Putamen (tissue), 1 donor: ENCODE measurements around the gene VTI1A.

Experiments
- DNase-seq: peaks from one replicate; pipeline ENCODE4 v3.0.0-alpha.2; 2016; ENCODE audit warnings: low spot score

VTI1A gene

GRCh38 chr10:112758961-112759360 lies 311.9 kb downstream of the VTI1A start:
- DNase-seq: no peak

- DNase-seq: no peak
These were observed 312.5 kb downstream of the VTI1A start for GRCh38 chr10:112759496-112759895.

GRCh38 chr10:112761256-112761655 lies 314.2 kb downstream of the VTI1A start:
- DNase-seq: no peak

GRCh38 chr10:112763916-112764520 lies 317.0 kb downstream of the VTI1A start:
- DNase-seq: no peak

- no peak for DNase-seq
These were observed 318.8 kb downstream of the VTI1A start for GRCh38 chr10:112765717-112766235.

GRCh38 chr10:112766636-112767035 lies 319.6 kb downstream of the VTI1A start:
- no peak for DNase-seq

- DNase-seq: no peak
These were observed 320.1 kb downstream of the VTI1A start for GRCh38 chr10:112767156-112767555.

GRCh38 chr10:112768121-112768520 lies 321.1 kb downstream of the VTI1A start:
- peak; percentile 16 for DNase-seq

GRCh38 chr10:112769081-112769480 lies 322.1 kb downstream of the VTI1A start:
- no peak for DNase-seq

GRCh38 chr10:112769611-112770370 lies 322.8 kb downstream of the VTI1A start:
- DNase-seq: no peak

- DNase-seq: no peak
These were observed 324.7 kb downstream of the VTI1A start for GRCh38 chr10:112771733-112772132.

- no peak for DNase-seq
These were observed 326.8 kb downstream of the VTI1A start for GRCh38 chr10:112773783-112774182.

- no peak for DNase-seq
These were observed 327.2 kb downstream of the VTI1A start for GRCh38 chr10:112774210-112774609.

GRCh38 chr10:112774798-112775197 lies 327.8 kb downstream of the VTI1A start:
- DNase-seq: peak; percentile 23

GRCh38 chr10:112775381-112775780 lies 328.4 kb downstream of the VTI1A start:
- no peak for DNase-seq

GRCh38 chr10:112775892-112776674 lies 329.1 kb downstream of the VTI1A start:
- no peak for DNase-seq

GRCh38 chr10:112778579-112778978 lies 331.6 kb downstream of the VTI1A start:
- DNase-seq: no peak

GRCh38 chr10:112779025-112779770 lies 332.2 kb downstream of the VTI1A start:
- no peak for DNase-seq

GRCh38 chr10:112782200-112782907 lies 335.3 kb downstream of the VTI1A start:
- DNase-seq: no peak

GRCh38 chr10:112783351-112784021 lies 336.5 kb downstream of the VTI1A start:
- DNase-seq: no peak

- DNase-seq: no peak
These were observed 337.0 kb downstream of the VTI1A start for GRCh38 chr10:112784022-112784461.
